ENCODE results near the gene DCHS2.

The DCHS2 gene

GRCh38 chr4:154435895-154436294 lies 55.7 kb downstream of the DCHS2 start:
- Histone ChIP-seq H3K9ac (ENCODE audit: low read depth, low read length, poor library complexity) (no peak overlapping the region), H3K4me3 (ENCODE audit: low read length in 2 of 2) (no peak overlapping the region), H3K27ac (replicated peaks; ENCODE audit: low read length) (no peak overlapping the region), H3K4me2 (ENCODE audit: insufficient read depth, low read length, poor library complexity, severe bottlenecking) (no peak overlapping the region), H2AFZ (ENCODE audit: low read length) (no peak overlapping the region), H3K23ac (ENCODE audit: low read depth, low read length, poor library complexity) (no peak overlapping the region), H2BK12ac (ENCODE audit: low read length) (no peak overlapping the region), H3K79me1 (ENCODE audit: low read depth, low read length) (no peaks in the 10 kb centered on the region), H4K91ac (ENCODE audit: low read depth, low read length, poor library complexity) (no peak overlapping the region), H2BK120ac (ENCODE audit: low read depth, low read length) (no peak overlapping the region), H3K27me3 (ENCODE audit: control insufficient read depth in 3 of 3, insufficient read depth in 3 of 3, low read depth in 1 of 3, low read length in 3 of 3) (peaks cover 0 to 4% (median 0%) of the 10 kb centered on the region in 3 experiments), H2BK15ac (ENCODE audit: low read length) (no peak overlapping the region), H3K18ac (ENCODE audit: low read length) (no peak overlapping the region), H3K4me1 (ENCODE audit: control insufficient read depth in 2 of 2, insufficient read depth in 1 of 2, low read depth in 1 of 2, low read length in 2 of 2) (no peaks in the 10 kb centered on the region), H3K36me3 (replicated peaks in 1 of 2; ENCODE audit: control insufficient read depth in 2 of 2, insufficient read depth in 2 of 2, low read length in 2 of 2) (no peaks in the 10 kb centered on the region), H3K4ac (ENCODE audit: low read length) (no peak overlapping the region), H2BK5ac (ENCODE audit: low read length) (no peak overlapping the region), H3K9me3 (replicated peaks in 1 of 2; ENCODE audit: control insufficient read depth in 2 of 2, insufficient read depth in 1 of 2, low read depth in 1 of 2, low read length in 2 of 2) (no peaks in the 10 kb centered on the region), H3K14ac (ENCODE audit: low read length) (no peak overlapping the region), H2AK5ac (ENCODE audit: low read depth, low read length) (no peak overlapping the region), H4K8ac (ENCODE audit: low read depth, low read length) (no peak overlapping the region)
- no peak for DNase-seq (ENCODE audit: low spot score)
- WGBS, 2 donors (ENCODE audit: extremely low coverage in 2 of 2, insufficient read length in 2 of 2, insufficient replicate concordance in 1 of 2) = no CpG with 5 or more reads among the region's 1 CpG

GRCh38 chr4:154433543-154433942 lies 58.1 kb downstream of the DCHS2 start:
- no peak overlapping the region for H3K4ac ChIP-seq (ENCODE audit: low read length)
- no peak overlapping the region for H2BK120ac ChIP-seq (ENCODE audit: low read depth, low read length)
- H3K18ac ChIP-seq (ENCODE audit: low read length) = no peak overlapping the region
- no peak overlapping the region for H2BK5ac ChIP-seq (ENCODE audit: low read length)
- H2AK5ac ChIP-seq (ENCODE audit: low read depth, low read length) = no peak overlapping the region
- H4K91ac ChIP-seq (ENCODE audit: low read depth, low read length, poor library complexity) = no peak overlapping the region
- no CpG with 5 or more reads among the region's 6 CpGs for WGBS, 2 donors (ENCODE audit: extremely low coverage in 2 of 2, insufficient read length in 2 of 2, insufficient replicate concordance in 1 of 2)
- no peaks in the 10 kb centered on the region for H3K36me3 ChIP-seq (replicated peaks in 1 of 2; ENCODE audit: control insufficient read depth in 2 of 2, insufficient read depth in 2 of 2, low read length in 2 of 2)
- no peak overlapping the region for H3K27ac ChIP-seq (replicated peaks; ENCODE audit: low read length)
- H3K4me1 ChIP-seq (ENCODE audit: control insufficient read depth in 2 of 2, insufficient read depth in 1 of 2, low read depth in 1 of 2, low read length in 2 of 2) = no peaks in the 10 kb centered on the region
- H3K14ac ChIP-seq (ENCODE audit: low read length) = no peak overlapping the region
- no peak overlapping the region for H2BK12ac ChIP-seq (ENCODE audit: low read length)
- no peaks in the 10 kb centered on the region for H3K79me1 ChIP-seq (ENCODE audit: low read depth, low read length)
- no peak overlapping the region for H2BK15ac ChIP-seq (ENCODE audit: low read length)
- H3K4me2 ChIP-seq (ENCODE audit: insufficient read depth, low read length, poor library complexity, severe bottlenecking) = no peak overlapping the region
- H3K9me3 ChIP-seq (replicated peaks in 1 of 2; ENCODE audit: control insufficient read depth in 2 of 2, insufficient read depth in 1 of 2, low read depth in 1 of 2, low read length in 2 of 2) = no peaks in the 10 kb centered on the region
- no peak for DNase-seq (ENCODE audit: low spot score)
- no peak overlapping the region for H3K23ac ChIP-seq (ENCODE audit: low read depth, low read length, poor library complexity)
- H2AFZ ChIP-seq (ENCODE audit: low read length) = no peak overlapping the region
- no peak overlapping the region for H4K8ac ChIP-seq (ENCODE audit: low read depth, low read length)
- H3K27me3 ChIP-seq (ENCODE audit: control insufficient read depth in 3 of 3, insufficient read depth in 3 of 3, low read depth in 1 of 3, low read length in 3 of 3) = no peaks in the 10 kb centered on the region
- H3K9ac ChIP-seq (ENCODE audit: low read depth, low read length, poor library complexity) = no peak overlapping the region
- no peak overlapping the region for H3K4me3 ChIP-seq (ENCODE audit: low read length in 2 of 2)

GRCh38 chr4:154429176-154429575 lies 62.4 kb downstream of the DCHS2 start:
- H3K9me3 ChIP-seq (replicated peaks in 1 of 2; ENCODE audit: control insufficient read depth in 2 of 2, insufficient read depth in 1 of 2, low read depth in 1 of 2, low read length in 2 of 2) = no peaks in the 10 kb centered on the region
- DNase-seq (ENCODE audit: low spot score) = no peak
- H2BK12ac ChIP-seq (ENCODE audit: low read length) = no peak overlapping the region
- no peak overlapping the region for H4K8ac ChIP-seq (ENCODE audit: low read depth, low read length)
- no CpG with 5 or more reads among the region's 5 CpGs for WGBS, 2 donors (ENCODE audit: extremely low coverage in 2 of 2, insufficient read length in 2 of 2, insufficient replicate concordance in 1 of 2)
- H2BK15ac ChIP-seq (ENCODE audit: low read length) = no peak overlapping the region
- no peak overlapping the region for H2AK5ac ChIP-seq (ENCODE audit: low read depth, low read length)
- no peak overlapping the region for H3K4ac ChIP-seq (ENCODE audit: low read length)
- H4K91ac ChIP-seq (ENCODE audit: low read depth, low read length, poor library complexity) = no peak overlapping the region
- no peak overlapping the region for H3K14ac ChIP-seq (ENCODE audit: low read length)
- H3K27me3 ChIP-seq (ENCODE audit: control insufficient read depth in 3 of 3, insufficient read depth in 3 of 3, low read depth in 1 of 3, low read length in 3 of 3) = peaks cover 0 to 25% (median 0%) of the 10 kb centered on the region in 3 experiments
- no peaks in the 10 kb centered on the region for H3K36me3 ChIP-seq (replicated peaks in 1 of 2; ENCODE audit: control insufficient read depth in 2 of 2, insufficient read depth in 2 of 2, low read length in 2 of 2)
- H3K23ac ChIP-seq (ENCODE audit: low read depth, low read length, poor library complexity) = no peak overlapping the region
- H3K79me1 ChIP-seq (ENCODE audit: low read depth, low read length) = no peaks in the 10 kb centered on the region
- H3K4me3 ChIP-seq (ENCODE audit: low read length in 2 of 2) = no peak overlapping the region
- H3K4me2 ChIP-seq (ENCODE audit: insufficient read depth, low read length, poor library complexity, severe bottlenecking) = no peak overlapping the region
- no peak overlapping the region for H3K18ac ChIP-seq (ENCODE audit: low read length)
- H3K4me1 ChIP-seq (ENCODE audit: control insufficient read depth in 2 of 2, insufficient read depth in 1 of 2, low read depth in 1 of 2, low read length in 2 of 2) = no peaks in the 10 kb centered on the region
- H3K9ac ChIP-seq (ENCODE audit: low read depth, low read length, poor library complexity) = no peak overlapping the region
- no peak overlapping the region for H3K27ac ChIP-seq (replicated peaks; ENCODE audit: low read length)
- H2BK120ac ChIP-seq (ENCODE audit: low read depth, low read length) = no peak overlapping the region
- no peak overlapping the region for H2BK5ac ChIP-seq (ENCODE audit: low read length)
- no peak overlapping the region for H2AFZ ChIP-seq (ENCODE audit: low read length)

- no CpG with 5 or more reads among the region's 6 CpGs for WGBS, 2 donors (ENCODE audit: extremely low coverage in 2 of 2, insufficient read length in 2 of 2, insufficient replicate concordance in 1 of 2)
- no peak overlapping the region for H2AK5ac ChIP-seq (ENCODE audit: low read depth, low read length)
- H3K27me3 ChIP-seq (ENCODE audit: control insufficient read depth in 3 of 3, insufficient read depth in 3 of 3, low read depth in 1 of 3, low read length in 3 of 3) = peaks cover 0 to 37% (median 0%) of the 10 kb centered on the region in 3 experiments
Observed at GRCh38 chr4:154427149-154427548, 64.5 kb downstream of the DCHS2 start.

More at GRCh38 chr4:154427149-154427548, 64.5 kb downstream of the DCHS2 start:
- Histone ChIP-seq H3K9ac (ENCODE audit: low read depth, low read length, poor library complexity) (no peak overlapping the region), H3K23ac (ENCODE audit: low read depth, low read length, poor library complexity) (no peak overlapping the region), H3K4ac (ENCODE audit: low read length) (no peak overlapping the region), H3K36me3 (replicated peaks in 1 of 2; ENCODE audit: control insufficient read depth in 2 of 2, insufficient read depth in 2 of 2, low read length in 2 of 2) (no peaks in the 10 kb centered on the region), H3K4me1 (ENCODE audit: control insufficient read depth in 2 of 2, insufficient read depth in 1 of 2, low read depth in 1 of 2, low read length in 2 of 2) (peaks cover 0 to 2% of the 10 kb centered on the region in 2 donors), H2BK5ac (ENCODE audit: low read length) (no peak overlapping the region), H2AFZ (ENCODE audit: low read length) (no peak overlapping the region), H3K79me1 (ENCODE audit: low read depth, low read length) (no peaks in the 10 kb centered on the region), H3K9me3 (replicated peaks in 1 of 2; ENCODE audit: control insufficient read depth in 2 of 2, insufficient read depth in 1 of 2, low read depth in 1 of 2, low read length in 2 of 2) (no peaks in the 10 kb centered on the region), H2BK12ac (ENCODE audit: low read length) (no peak overlapping the region), H3K27ac (replicated peaks; ENCODE audit: low read length) (no peak overlapping the region), H3K4me2 (ENCODE audit: insufficient read depth, low read length, poor library complexity, severe bottlenecking) (no peak overlapping the region), H4K8ac (ENCODE audit: low read depth, low read length) (no peak overlapping the region), H2BK15ac (ENCODE audit: low read length) (no peak overlapping the region), H2BK120ac (ENCODE audit: low read depth, low read length) (no peak overlapping the region), H3K18ac (ENCODE audit: low read length) (no peak overlapping the region), H3K14ac (ENCODE audit: low read length) (no peak overlapping the region), H4K91ac (ENCODE audit: low read depth, low read length, poor library complexity) (no peak overlapping the region), H3K4me3 (ENCODE audit: low read length in 2 of 2) (no peak overlapping the region)
- no peak for DNase-seq (ENCODE audit: low spot score)

All from neuronal stem cell (in vitro differentiated cells).